Small intestine (tissue), 7 donors: ENCODE measurements around the gene ARHGAP11B.
"Not testable (repeated sequence)": the region's sequence is repeated elsewhere in the genome, so short reads cannot be mapped to it uniquely, and the experiment has no call there.

Source experiments
- DNase-seq, 2 donors: peaks; one replicate each; pipeline versions ENCODE4 v3.0.0 to v3.0.0-alpha.2; 2013
- FAIRE-seq: peaks from 2 replicates; lab custom pipeline; 2012; peaks lifted over from hg19 to GRCh38; lab: Jason Lieb, UNC
- H3K27ac ChIP-seq, 3 donors: one replicate each; pipeline ENCODE4 v1.5.1; 2013; ENCODE audit warnings: low read length in 2 of 3, mild to moderate bottlenecking in 2 of 3, control low read depth in 1 of 3, inconsistent platforms in 1 of 3, low read depth in 1 of 3, moderate library complexity in 1 of 3
- H3K27me3 ChIP-seq, 3 donors: one replicate each; pipeline ENCODE4 v1.6.1; 2013; ENCODE audit warnings: low read length in 3 of 3, inconsistent platforms in 1 of 3; ENCODE audit not compliant: control insufficient read depth in 3 of 3, insufficient read depth in 3 of 3
- H3K36me3 ChIP-seq, 3 donors: one replicate each; pipeline ENCODE4 v1.6.1; 2013; ENCODE audit warnings: low read length in 3 of 3, inconsistent platforms in 1 of 3, low read depth in 1 of 3, mild to moderate bottlenecking in 1 of 3, moderate library complexity in 1 of 3; ENCODE audit not compliant: control insufficient read depth in 3 of 3, insufficient read depth in 2 of 3
- H3K4me1 ChIP-seq, 3 donors: one replicate each; pipeline ENCODE4 v1.6.1; 2013; ENCODE audit warnings: low read length in 2 of 3, inconsistent platforms in 1 of 3, low read depth in 1 of 3, mild to moderate bottlenecking in 1 of 3, moderate library complexity in 1 of 3; ENCODE audit not compliant: control insufficient read depth in 3 of 3, insufficient read depth in 2 of 3
- H3K4me3 ChIP-seq, 3 donors: one replicate each; pipeline ENCODE4 v1.5.1; 2013; ENCODE audit warnings: low read length in 3 of 3, control low read depth in 1 of 3, inconsistent platforms in 1 of 3, low read depth in 1 of 3, mild to moderate bottlenecking in 1 of 3, moderate library complexity in 1 of 3
- H3K9me3 ChIP-seq, 2 donors: one replicate each; pipeline ENCODE4 v1.6.1; 2013; ENCODE audit warnings: low read depth in 1 of 2, low read length in 1 of 2; ENCODE audit not compliant: control insufficient read depth in 2 of 2, insufficient read depth in 1 of 2
- WGBS, 3 donors: extraction: QIAGEN DNeasy Blood & Tissue Kit; methylation state at CpG; one replicate each; pipeline ENCODE4 v1.1.7; 2013; 5-methylcytosine and 5-hydroxymethylcytosine counted together
- donor health status: healthy with polysubstance abuse.
- donor health status: control.
- donor health status: control.
- donor health status: Bipolar disorder and iron deficiency.
- donor health status: healthy.

ARHGAP11B gene

DNA sequence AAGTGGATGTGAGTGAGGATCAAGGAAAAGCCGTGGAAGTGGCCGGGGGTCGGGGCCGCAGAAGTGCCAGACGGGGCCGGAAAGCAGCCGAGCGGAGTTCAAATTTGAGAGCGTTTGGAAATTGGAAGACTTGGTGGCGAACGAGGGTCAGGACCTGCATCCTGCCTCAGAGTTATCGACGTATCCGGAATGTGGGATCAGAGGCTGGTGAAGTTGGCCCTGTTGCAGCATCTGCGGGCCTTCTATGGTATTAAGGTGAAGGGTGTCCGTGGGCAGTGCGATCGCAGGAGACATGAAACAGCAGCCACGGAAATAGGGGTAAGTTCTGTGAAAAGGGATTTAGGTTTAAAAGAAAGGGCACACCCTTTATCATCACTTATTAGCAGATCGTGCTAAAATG, 704 bp downstream of the ARHGAP11B start:
- not testable (repeated sequence) for H3K4me1 ChIP-seq, H3K9me3 ChIP-seq, H3K27me3 ChIP-seq, FAIRE-seq, H3K36me3 ChIP-seq
- DNase-seq = peak; percentile 3 to 8
- peak overlapping the region; percentile 49 to 72 (median 68) for H3K4me3 ChIP-seq
- peak overlapping the region; percentile 3 to 89 (median 31) for H3K27ac ChIP-seq
- 0 to 1% (median 0%) methylated on average over 8 to 14 of the region's 20 CpGs for WGBS, 3 donors

DNA sequence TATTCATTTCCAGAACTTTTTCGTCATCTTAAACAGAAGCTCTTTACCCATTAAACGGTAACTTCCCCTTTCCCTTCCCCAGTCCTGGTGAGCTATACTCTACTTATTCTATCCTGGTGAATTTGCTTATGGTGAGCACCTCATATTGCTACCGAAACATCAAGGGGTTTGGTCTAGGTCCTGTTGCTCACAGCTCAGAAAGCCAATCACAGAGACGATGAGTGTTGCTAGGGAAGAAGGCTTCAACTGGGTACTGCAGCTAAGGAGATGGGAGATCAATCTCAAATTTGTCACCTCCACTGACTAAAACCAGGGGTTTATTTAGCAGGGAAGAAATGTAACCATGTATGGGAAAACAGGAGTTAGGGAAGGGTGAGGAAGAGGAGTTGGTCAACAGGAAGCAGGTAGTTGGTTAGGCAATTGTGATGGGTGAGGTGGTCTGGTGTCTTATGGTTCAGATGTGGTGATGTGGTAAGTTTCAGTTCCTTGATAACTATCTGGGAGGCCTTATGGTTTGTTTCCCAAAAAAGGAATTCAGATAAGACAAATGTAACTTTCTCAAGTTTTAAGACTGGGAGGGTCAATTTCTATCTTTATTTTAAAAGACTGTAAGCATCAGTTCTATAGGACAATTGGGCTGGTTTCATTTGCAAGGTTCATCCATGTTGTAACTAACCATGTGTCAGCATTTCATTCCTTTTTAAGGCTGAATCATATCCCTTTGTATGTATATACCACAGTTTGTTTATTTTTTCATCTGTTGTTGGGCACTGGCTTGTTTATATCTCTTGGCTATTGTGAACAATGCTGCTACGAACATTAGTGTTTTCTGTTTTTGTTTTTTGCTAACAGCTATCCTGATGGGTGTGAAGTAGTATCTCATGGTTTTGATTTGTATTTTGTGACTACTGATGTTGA, 24.3 kb downstream of the ARHGAP11B start:
- Histone ChIP-seq H3K27ac (no peak overlapping the region), H3K36me3 (no peaks in the 10 kb centered on the region), H3K4me3 (no peak overlapping the region), H3K27me3 (no peaks in the 10 kb centered on the region), H3K4me1 (no peaks in the 10 kb centered on the region), H3K9me3 (no peaks in the 10 kb centered on the region)
- FAIRE-seq (no peak), DNase-seq (no peak)
- 80 to 93% (median 83%) methylated on average over 5 of the region's 5 CpGs for WGBS, 3 donors

DNA sequence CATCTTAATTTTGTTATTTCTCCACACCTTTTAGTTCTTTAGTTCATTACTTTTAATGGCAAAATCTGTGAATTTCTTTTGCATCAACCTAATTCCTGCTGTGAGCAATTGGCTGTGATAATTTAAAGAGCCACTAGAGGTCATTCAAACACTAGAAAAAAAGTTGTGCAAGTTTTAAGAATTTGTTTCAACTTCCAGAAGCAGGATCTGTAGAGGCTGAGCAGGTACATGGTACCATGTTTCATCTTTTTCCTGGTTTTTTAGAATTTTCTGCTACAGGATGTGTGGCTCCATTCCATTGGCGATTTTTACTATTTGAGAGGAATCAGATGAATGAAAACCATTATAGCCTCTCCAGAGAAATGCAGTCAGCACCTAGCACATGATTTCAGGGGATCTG, 35.2 kb downstream of the ARHGAP11B start:
- H3K4me1 ChIP-seq, H3K27me3 ChIP-seq, H3K4me3 ChIP-seq, H3K27ac ChIP-seq, H3K36me3 ChIP-seq, H3K9me3 ChIP-seq: not testable (repeated sequence)
- WGBS, 3 donors = 84 to 86% (median 86%) methylated on average over 1 of the region's 1 CpG
- DNase-seq = peak; percentile 1 to 24
- FAIRE-seq = peak; percentile 86

GRCh38 chr15:30669621-30670020, 43.7 kb downstream of the ARHGAP11B start:
- H3K9me3 ChIP-seq, H3K27me3 ChIP-seq, FAIRE-seq, H3K36me3 ChIP-seq, H3K4me1 ChIP-seq, H3K4me3 ChIP-seq, DNase-seq, H3K27ac ChIP-seq: not testable (repeated sequence)
- WGBS, 3 donors = 87 to 92% (median 89%) methylated on average over 4 of the region's 4 CpGs

DNA sequence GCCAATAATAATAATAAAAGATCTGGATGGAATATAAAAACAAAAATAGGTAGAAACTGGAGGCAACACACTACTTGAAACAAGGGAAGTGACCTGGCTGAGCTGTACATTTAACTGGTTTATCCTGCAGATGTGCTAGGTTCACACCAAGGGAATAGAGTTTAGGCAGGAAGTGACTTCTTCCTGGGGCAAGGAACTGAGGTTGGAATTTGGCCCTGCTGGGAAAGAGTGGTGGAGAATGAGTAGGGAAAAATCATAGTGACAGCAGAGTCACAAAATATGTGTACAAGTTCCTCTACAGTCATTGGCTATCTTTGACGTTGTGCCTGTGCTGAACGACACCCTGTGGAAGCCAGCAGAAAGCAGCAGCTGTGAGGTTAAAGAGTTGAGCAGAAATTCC, 44.1 kb downstream of the ARHGAP11B start:
- no peaks in the 10 kb centered on the region for H3K27me3 ChIP-seq
- DNase-seq (no peak), FAIRE-seq (no peak)
- no peak overlapping the region for H3K27ac ChIP-seq
- WGBS, 3 donors = 69 to 90% (median 85%) methylated on average over 2 of the region's 2 CpGs
- H3K4me3 ChIP-seq = no peak overlapping the region
- H3K4me1 ChIP-seq = no peaks in the 10 kb centered on the region
- no peaks in the 10 kb centered on the region for H3K36me3 ChIP-seq
- H3K9me3 ChIP-seq = no peaks in the 10 kb centered on the region

DNA sequence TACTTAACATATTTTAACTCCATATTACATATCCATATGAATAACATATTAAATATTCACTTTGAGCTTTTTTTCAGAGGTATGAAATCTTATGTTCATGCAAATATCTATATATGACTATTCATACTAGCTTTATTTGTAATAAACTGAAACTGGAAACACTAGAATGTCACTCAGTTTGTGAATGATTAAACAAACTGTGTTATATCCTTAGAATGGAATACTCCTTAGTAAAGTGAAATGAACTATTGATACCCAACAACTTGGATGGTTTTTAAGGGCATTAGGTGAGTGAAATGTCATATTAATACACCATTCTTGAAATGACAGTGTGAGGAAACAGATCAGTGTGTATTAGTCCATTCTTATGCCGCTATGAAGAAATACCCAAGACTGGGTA, 45.4 kb downstream of the ARHGAP11B start:
- FAIRE-seq = no peak

GRCh38 chr15:30675126-30675525, 49.2 kb downstream of the ARHGAP11B start:
- H3K9me3 ChIP-seq = no peaks in the 10 kb centered on the region
- H3K36me3 ChIP-seq = no peaks in the 10 kb centered on the region
- no peak overlapping the region for H3K27ac ChIP-seq
- H3K4me3 ChIP-seq = no peak overlapping the region
- no peaks in the 10 kb centered on the region for H3K27me3 ChIP-seq
- FAIRE-seq (no peak), DNase-seq (no peak)
- no peaks in the 10 kb centered on the region for H3K4me1 ChIP-seq

More for the DNA sequence above, 45.4 kb downstream of the ARHGAP11B start:
- Histone ChIP-seq H3K36me3 (no peaks in the 10 kb centered on the region), H3K9me3 (no peaks in the 10 kb centered on the region), H3K4me1 (no peaks in the 10 kb centered on the region), H3K27me3 (no peaks in the 10 kb centered on the region), H3K27ac (no peak overlapping the region), H3K4me3 (no peak overlapping the region)
- no peak for DNase-seq
- WGBS, 3 donors = 80 to 100% (median 97%) methylated on average over 1 of the region's 1 CpG

DNA sequence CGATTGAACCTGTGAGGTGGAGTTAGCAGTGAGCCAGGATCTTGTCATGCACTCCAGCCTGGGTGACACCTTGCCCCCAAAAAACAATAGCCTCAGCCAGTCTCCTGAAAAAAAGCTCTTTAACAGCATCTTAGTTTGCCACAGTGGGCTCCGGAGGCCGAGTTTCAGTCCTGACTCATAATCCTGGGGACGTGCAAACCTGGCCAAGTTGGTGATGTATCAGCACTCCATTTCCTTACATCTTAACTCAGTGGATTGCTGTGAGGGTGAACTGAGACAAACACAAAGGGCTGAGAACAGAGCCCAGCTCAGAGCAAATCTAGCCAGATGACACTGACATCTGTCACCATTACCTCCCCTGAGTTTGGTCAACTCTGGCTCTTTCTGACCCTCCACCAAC, 50.0 kb downstream of the ARHGAP11B start:
- not testable (repeated sequence) for H3K36me3 ChIP-seq, H3K4me1 ChIP-seq, DNase-seq

More for the DNA sequence above, 50.0 kb downstream of the ARHGAP11B start:
- not testable (repeated sequence) for FAIRE-seq, H3K9me3 ChIP-seq, H3K27ac ChIP-seq, H3K27me3 ChIP-seq, H3K4me3 ChIP-seq
- WGBS, 3 donors = 96 to 99% (median 99%) methylated on average over 4 of the region's 4 CpGs
